NCI-H2171 (cell line): ENCODE measurements around the gene LRRC59.
A peak's percentile ranks its signal among the peaks of the same experiment; 100 is the strongest.

Experiments
- DNase-seq: peaks from one replicate; lab custom pipeline; 2025; lab: John Stamatoyannopoulos, UW

Gene LRRC59

GRCh38 chr17:50386510-50386909, 10.8 kb downstream of the LRRC59 start:
- DNase-seq = no peak

DNA sequence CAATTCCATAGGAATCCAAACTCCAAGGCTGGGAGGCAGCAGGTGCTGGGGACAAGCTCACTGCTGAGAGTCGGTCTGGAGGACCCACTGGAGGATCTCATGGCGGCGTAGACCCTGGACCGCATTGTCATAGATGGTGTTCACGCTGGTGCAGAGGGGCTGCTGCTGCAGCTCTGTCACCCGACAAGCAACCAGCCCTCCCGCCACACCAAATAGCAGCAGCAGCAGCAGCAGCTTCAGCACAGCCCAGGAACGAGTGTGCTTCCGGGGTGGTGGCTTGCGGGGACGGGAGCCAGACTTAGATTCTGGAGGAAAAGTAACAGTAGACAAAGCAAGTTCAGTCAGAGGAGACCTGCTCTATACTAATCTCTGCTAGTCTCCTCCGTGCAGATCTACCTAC, 14.4 kb downstream of the LRRC59 start:
- no peak for DNase-seq

GRCh38 chr17:50381920-50382319, 15.4 kb downstream of the LRRC59 start:
- DNase-seq = no peak

GRCh38 chr17:50381260-50381815, 16.0 kb downstream of the LRRC59 start:
- DNase-seq = no peak

DNA sequence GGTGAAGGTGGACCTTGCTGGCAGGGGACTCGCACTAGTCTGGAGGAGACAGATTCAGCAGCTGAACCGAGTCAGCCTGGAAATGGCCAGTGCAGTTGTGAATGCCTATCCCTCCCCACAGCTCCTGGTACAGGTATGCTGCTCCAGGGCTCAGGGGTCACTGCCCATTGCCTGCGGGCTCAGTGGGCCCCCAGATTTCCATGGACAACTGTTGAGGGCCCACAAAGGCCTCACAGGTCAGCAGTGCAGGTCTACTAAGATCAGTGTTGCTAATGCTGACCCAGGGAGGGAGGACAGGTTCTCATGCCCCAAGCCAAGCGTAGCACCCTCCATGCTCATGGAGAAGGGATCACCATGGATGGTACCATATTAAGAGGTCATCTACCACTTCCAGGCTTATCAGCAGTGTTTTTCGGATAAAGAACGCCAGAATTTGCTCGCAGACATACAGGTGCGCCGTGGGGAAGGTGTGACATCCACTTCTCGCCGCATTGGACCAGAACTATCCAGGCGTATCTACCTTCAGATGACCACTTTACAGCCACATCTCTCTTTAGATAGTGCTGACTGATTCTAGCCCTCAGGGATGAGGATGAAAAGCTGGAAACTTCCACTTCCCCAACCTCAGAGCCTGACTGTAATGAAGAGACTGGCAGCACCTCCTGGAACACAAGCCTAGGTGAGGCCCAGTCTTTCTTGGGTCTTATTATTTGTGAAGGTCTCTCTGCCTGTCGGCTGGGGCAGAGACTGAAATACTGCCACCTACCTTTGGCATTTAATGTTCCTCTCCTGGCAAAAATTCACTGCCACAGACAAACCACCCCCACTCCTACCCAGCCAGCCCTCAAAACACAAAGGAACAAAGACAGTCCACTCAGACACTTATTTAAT, 16.7 kb downstream of the LRRC59 start:
- no peak for DNase-seq

- no peak for DNase-seq
Observed at GRCh38 chr17:50379351-50380132, 17.8 kb downstream of the LRRC59 start.

- DNase-seq = peak; percentile 82
Observed at GRCh38 chr17:50375858-50376538, 21.3 kb downstream of the LRRC59 start.

DNA sequence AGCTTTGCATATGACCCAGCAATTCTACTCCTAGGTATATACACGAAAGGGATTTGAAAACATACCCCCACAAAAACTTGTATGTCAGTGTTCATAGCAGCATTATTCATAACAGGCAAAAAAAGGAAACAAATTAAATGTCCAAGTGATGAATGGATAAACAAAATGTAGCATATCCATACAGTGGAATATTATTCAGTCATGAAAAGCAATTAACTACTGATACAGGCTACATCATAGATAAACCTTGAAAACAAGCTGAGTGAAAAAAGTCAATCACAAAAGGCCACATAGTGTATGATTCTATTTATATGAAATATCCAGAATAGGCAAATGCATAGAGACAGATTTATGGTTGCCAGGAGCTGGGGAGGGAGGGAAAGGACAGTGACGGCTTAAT, 23.6 kb downstream of the LRRC59 start:
- no peak for DNase-seq

GRCh38 chr17:50372758-50373556, 24.4 kb downstream of the LRRC59 start, which contains the start of the genes EME1 and MRPL27:
Gene EME1 (plus strand): TSS chr17:50373229. CDS start chr17:50375209, 1,980 bp downstream.
Gene MRPL27 (minus strand): TSS chr17:50373184. CDS start chr17:50373170, 14 bp downstream.
- DNase-seq = peak; percentile 90

DNA sequence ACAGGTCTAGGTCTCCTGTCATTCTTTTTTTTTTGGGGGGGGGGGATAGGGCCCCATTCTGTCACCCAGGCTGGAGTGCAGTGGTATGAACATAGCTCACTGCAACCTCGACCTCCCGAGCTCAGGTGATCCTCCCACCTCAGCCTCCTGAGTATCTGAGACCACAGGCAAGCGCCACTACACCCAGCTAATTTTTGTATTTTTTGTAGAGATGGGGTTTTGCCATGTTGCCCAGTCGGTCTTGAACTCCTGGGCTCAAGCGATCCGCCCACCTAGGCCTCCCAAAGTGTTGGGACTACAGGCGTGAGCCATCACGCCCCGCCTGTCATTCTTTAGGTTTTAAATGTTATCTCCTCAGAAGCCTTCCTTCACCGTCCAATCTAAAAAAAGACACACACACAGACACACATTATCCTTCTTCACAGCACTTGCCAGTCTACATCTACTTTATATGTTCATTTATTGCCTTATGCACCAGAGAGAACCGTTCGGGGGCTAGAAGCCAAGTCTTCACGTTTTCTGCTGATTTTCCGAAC, 25.0 kb downstream of the LRRC59 start:
- DNase-seq = no peak

- no peak for DNase-seq
Observed at GRCh38 chr17:50371526-50371925, 25.8 kb downstream of the LRRC59 start.

DNA sequence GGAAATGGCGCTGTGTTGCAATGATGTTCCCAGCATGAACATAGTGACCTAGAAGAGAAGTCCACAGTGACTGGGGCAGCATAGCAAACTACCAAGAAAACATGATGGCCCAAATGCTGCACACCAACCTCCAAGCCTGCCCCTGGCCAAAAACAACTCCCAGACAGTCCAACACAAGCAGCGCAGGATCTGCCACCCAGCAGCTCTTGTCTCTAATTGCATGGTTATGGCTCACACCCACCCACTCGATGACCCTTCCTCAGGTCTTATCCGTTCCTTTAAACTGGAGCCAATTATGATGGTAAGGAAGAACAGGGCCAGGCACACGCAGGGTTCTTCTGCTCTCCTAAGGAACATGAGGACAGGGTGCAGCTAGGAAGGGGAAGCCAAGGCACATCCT, 27.3 kb downstream of the LRRC59 start:
- no peak for DNase-seq

- no peak for DNase-seq
Observed at GRCh38 chr17:50367401-50367800, 29.9 kb downstream of the LRRC59 start.

GRCh38 chr17:50365649-50366393, 31.5 kb downstream of the LRRC59 start:
- DNase-seq = no peak

GRCh38 chr17:50365165-50365564, 32.2 kb downstream of the LRRC59 start:
- DNase-seq = peak; percentile 93

GRCh38 chr17:50364715-50365114, 32.6 kb downstream of the LRRC59 start:
- DNase-seq = no peak

GRCh38 chr17:50364061-50364458, 33.3 kb downstream of the LRRC59 start:
- DNase-seq = no peak

GRCh38 chr17:50363217-50364060, 33.9 kb downstream of the LRRC59 start:
- DNase-seq = no peak

DNA sequence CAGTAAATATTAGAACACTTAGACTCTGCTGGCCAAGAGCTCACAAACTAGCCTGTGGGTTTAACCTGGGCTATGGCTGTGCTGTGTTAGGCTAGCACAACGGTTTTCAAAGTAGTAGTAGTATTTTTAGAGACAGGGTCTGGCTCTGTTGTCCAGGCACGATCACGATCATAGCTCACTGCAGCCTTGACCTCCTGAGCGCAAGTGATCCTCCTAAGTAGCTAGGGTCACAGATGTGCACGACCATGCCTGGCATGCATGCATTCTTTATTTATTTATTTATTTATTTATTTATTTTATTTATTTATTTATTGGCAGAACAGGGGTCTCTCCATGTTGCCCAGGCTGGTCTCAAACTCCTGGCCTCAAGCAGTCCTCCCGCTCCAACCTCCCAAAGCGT, 34.7 kb downstream of the LRRC59 start:
- DNase-seq = no peak
